Fibroblast of skin of right quadriceps (primary cell): ENCODE results near the gene NUMBL.
"Not testable (repeated sequence)": the region's sequence is repeated elsewhere in the genome, so short reads cannot be mapped to it uniquely, and the experiment has no call there.

Experiments
- DNase-seq: peaks from one replicate; pipeline ENCODE4 v3.0.0-alpha.2; 2013

The NUMBL gene

GRCh38 chr19:40661616-40662015 lies 28.8 kb downstream of the NUMBL start:
- DNase-seq, result no peak

GRCh38 chr19:40659566-40659965 lies 30.9 kb downstream of the NUMBL start:
- no peak for DNase-seq

GRCh38 chr19:40659116-40659515 lies 31.3 kb downstream of the NUMBL start:
- DNase-seq, result no peak

DNA sequence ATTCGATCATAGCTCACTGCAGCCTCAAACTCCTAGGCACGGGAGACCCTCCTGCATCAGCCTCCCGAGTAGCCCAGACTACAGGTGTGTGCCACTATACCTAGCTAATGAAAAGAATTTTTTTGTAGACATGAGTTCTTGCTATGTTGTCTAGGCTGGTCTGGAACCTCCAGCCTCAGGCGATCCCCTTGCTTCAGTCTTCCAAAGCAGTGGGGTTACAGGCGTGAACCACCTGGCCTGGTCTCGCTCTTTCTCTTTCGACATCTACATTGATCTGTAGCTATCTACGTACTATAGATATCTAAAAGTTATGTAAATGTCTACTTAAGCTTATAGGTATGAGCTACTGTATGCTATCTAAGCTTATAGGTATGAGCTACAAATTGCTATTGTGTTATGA lies 32.4 kb downstream of the NUMBL start:
- DNase-seq, result no peak

- not testable (repeated sequence) for DNase-seq
Observed at GRCh38 chr19:40655684-40656083, 34.8 kb downstream of the NUMBL start.

- not testable (repeated sequence) for DNase-seq
Observed at GRCh38 chr19:40652303-40652702, 38.1 kb downstream of the NUMBL start.

DNA sequence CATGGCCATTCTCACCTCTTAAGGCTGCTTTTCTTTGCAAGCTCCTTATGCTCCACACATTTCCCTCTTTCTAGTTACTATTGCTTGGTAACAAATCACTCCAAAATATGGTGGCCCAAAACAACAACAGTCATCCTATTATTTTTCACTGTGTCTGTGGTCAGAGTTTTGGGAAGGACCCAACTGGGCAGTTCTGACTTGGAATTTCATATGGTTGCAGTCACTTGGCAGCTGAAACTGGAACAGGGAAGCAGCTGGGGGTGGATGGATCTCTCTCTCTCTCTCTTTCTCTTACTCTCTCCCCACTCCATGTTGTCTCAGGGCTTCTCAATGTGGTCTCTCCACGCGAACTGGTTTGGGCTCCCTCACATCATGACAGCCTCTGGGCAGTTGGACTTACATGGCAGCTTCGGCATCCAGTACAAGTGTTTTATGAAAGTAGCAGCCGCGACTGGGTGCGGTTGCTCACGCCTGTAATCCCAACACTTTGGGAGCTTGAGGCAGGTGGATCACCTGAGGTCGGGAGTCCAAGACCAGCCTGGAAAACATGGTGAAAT lies 39.6 kb downstream of the NUMBL start:
- peak; percentile 53 for DNase-seq

- DNase-seq, result peak; percentile 15
Observed at GRCh38 chr19:40649903-40650675, 40.4 kb downstream of the NUMBL start.

- no peak for DNase-seq
Observed at GRCh38 chr19:40646743-40647254, 43.7 kb downstream of the NUMBL start.

DNA sequence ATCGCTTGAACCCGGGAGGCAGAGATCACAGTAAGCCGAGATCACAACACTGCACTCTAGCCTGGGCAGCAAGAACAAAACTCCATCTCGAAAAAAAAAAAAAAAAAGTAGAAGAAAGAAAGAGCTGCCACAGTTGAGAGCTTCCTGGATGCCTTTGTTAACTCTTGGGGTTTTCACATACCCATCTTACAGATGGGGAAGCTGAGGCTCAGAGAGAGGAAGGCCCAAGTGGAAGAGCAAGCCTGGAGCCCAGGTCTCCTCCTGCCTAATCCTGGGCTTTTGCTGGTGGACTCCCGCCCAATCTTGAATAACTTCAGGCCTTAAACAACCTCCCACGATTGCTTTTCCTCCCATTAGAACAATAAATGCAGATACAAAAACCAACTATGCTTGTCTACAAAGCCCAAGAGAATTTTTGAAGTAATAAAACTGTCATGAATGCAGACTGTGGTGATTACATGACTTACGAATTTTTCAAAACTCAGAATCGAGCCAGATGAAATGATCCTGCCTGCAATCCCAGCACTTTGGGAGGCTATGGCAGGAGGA lies 47.6 kb downstream of the NUMBL start:
- peak; percentile 47 for DNase-seq

GRCh38 chr19:40642051-40642706 lies 48.3 kb downstream of the NUMBL start:
- DNase-seq, result no peak

- no peak for DNase-seq
Observed at GRCh38 chr19:40641281-40641680, 49.2 kb downstream of the NUMBL start.

GRCh38 chr19:40640744-40641143 lies 49.7 kb downstream of the NUMBL start:
- DNase-seq, result no peak

DNA sequence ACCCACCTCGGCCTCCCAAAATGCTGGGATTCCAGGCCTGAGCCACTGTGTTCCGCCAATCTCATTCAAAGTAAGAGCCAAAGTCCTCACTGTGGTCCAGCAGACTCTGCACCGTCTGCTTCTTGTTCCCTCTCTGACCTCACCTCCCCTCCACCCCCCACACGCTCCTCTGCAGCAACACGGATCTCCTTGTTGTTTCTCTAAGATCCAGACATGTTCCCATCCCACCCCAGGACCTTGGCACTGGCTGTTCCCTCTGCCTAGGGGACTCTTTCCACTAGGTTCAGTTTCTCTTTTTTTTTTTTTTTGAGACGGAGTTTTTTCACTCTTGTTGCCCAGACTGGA lies 50.8 kb downstream of the NUMBL start:
- no peak for DNase-seq

GRCh38 chr19:40638327-40638726 lies 52.1 kb downstream of the NUMBL start:
- DNase-seq, result no peak

DNA sequence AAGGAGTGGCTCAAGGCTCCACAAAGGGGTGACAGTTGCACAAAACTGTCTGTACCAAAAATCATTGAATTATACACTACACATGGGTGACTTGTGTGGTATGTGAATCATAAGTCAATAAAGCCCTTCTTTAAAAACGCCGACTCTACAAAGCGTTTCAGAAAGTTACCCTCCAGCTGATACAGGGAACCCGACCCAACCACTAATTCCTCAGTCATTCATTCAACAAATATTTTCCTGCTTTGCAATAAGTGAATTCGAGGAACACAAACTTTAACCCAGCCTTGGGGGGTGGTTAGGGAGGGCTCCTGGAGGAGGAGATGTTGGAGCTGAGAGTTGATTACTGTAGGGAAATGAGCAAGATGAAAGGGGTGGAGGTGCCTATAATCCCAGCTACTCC lies 57.2 kb downstream of the NUMBL start:
- DNase-seq, result peak; percentile 69

DNA sequence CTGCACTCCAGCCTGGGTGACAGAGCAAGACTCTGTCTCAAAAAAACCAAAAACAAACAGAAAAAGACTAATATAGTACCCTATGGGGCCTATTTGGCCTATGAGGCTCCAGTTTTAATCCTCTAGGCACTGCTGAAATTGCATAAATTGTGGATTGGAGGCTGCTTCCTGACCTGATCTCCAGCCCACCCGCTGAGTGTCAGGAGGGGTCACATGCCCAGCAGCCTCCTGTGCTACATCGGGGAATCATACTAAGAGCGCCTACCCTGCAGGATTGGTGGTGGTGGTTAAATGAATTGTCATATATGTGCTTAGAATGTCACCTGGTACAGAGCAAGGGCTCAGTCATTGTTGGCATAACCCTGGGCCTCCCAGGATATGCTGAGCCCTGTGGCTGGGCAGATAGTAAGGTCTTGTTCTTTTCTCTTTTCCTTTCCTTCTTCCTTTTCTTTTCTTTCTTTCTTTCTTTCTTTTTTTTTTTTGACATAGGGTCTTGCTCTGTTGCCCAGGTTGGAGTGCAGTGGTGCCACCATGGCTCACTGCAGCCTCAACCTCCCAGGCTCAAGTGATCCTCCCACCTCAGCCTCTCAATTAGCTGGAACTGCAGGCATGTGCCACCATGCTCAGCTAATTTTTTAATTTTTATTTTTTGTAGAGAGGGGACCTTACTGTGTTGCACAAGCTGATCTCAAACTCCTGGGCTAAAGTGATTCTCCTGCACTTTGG lies 58.0 kb downstream of the NUMBL start:
- DNase-seq, result no peak

DNA sequence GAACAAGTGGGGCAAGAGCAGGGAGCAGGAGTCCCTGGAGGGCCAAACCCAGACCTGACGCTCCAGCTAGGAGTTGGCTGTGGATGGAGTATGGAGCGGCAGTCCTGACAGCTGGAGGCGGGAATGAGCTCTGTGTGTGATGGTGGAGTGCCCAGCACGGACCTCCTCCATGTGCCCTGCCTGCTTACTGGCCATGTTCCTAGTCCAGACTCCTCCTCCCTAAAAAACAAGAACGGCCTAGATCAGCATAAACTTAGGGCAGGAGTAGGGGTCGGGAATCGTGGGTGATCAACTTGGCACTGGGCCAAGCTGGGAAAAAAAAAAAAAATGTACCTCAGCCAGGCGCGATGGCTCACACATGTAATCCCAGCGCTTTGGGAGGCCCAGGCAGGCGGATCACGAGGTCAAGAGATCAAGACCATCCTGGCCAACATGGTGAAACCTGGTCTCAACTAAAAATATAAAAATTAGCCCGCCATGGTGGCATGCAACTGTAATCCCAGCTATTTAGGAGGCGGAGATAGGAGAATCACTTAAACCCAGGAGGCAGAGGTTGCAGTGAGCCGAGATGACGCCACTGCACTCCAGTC lies 59.8 kb downstream of the NUMBL start:
- no peak for DNase-seq

- no peak for DNase-seq
Observed at GRCh38 chr19:40629346-40629745, 61.1 kb downstream of the NUMBL start.

- DNase-seq, result no peak
Observed at GRCh38 chr19:40627486-40628279, 62.8 kb downstream of the NUMBL start.

DNA sequence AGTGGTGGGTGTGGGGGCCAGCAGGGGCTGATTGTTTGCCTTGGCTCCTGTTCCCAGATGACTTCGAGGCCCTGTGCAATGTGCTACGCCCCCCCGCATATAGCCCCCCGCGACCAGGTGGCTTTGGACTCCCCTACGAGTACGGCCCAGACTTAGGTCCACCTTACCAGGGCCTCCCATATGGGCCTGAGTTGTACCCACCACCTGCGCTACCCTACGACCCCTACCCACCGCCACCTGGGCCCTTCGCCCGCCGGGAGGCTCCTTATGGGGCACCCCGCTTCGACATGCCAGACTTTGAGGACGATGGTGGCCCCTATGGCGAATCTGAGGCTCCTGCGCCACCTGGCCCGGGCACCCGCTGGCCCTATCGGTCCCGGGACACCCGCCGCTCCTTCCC lies 63.5 kb downstream of the NUMBL start:
- DNase-seq, result no peak
